BLaER1 treated with 17β-estradiol and CSF1 and Interleukin-3, amounts not matched to agents 10 nM and 100 nM (cell line): ENCODE data around the gene MARF1.
"Not testable (repeated sequence)": the region's sequence is repeated elsewhere in the genome, so short reads cannot be mapped to it uniquely, and the experiment has no call there.

Experiments
- H3K27ac ChIP-seq, 11 experiments: shearing (Covaris generic); formaldehyde crosslinking; 2 replicates each; pipeline ENCODE4 v1.8.1; 2022
- H3K27me3 ChIP-seq, 11 experiments: shearing (Covaris generic); formaldehyde crosslinking; 2 replicates each; pipeline ENCODE4 v1.8.1; 2022
- H3K36me3 ChIP-seq, 11 experiments: shearing (Covaris generic); formaldehyde crosslinking; 2 replicates each; pipeline ENCODE4 v1.8.1; 2022
- H3K4me1 ChIP-seq, 10 experiments: shearing (Covaris generic); formaldehyde crosslinking; 2 replicates each; pipeline ENCODE4 v1.8.1; 2022
- H3K4me2 ChIP-seq, 11 experiments: shearing (Covaris generic); formaldehyde crosslinking; 2 replicates each; pipeline ENCODE4 v1.8.1; 2022
- H3K4me3 ChIP-seq, 10 experiments: shearing (Covaris generic); formaldehyde crosslinking; 2 replicates each; pipeline ENCODE4 v1.8.1; 2022
- H3K9ac ChIP-seq, 11 experiments: shearing (Covaris generic); formaldehyde crosslinking; 2 replicates each; pipeline ENCODE4 v1.8.1; 2022
- H3K9me3 ChIP-seq, 11 experiments: shearing (Covaris generic); formaldehyde crosslinking; replicated peaks in 1 of 11; 2 replicates each; pipeline ENCODE4 v1.8.1; 2022
- H4K20me1 ChIP-seq, 11 experiments: shearing (Covaris generic); formaldehyde crosslinking; 2 replicates each; pipeline ENCODE4 v1.8.1; 2022
- Cebpa-rat ChIP-seq, 11 experiments: shearing (Covaris generic); IDR thresholded peaks; 2 replicates each; pipeline ENCODE4 v1.8.1; 2022

The MARF1 gene

GRCh38 chr16:15643048-15643945 lies at the start of gene MARF1:
TSS of gene MARF1 (minus strand) at chr16:15643154. CDS start at chr16:15639233, 3,921 bp downstream.
- Histone ChIP-seq H3K4me2 (peak within 1 kb of the TSS; percentile 87 to 99 (median 95)), H3K27ac (peak within 1 kb of the TSS; percentile 94 to 100 (median 98)), H3K4me1 (peaks cover 52 to 66% (median 57%) of the 10 kb centered on the region in 10 experiments), H4K20me1 (peaks cover 0 to 4% (median 0%) of the 10 kb centered on the region in 11 experiments; a peak in 1 of 22 replicates), H3K36me3 (peaks cover 7 to 16% (median 8%) of the 10 kb centered on the region in 11 experiments), H3K4me3 (peak within 1 kb of the TSS; percentile 67 to 78 (median 72)), H3K27me3 (no peaks in the 10 kb centered on the region), H3K9me3 (peaks cover 0 to 7% (median 6%) of the 10 kb centered on the region in 11 experiments; a peak in 10 of 22 replicates), H3K9ac (peak within 1 kb of the TSS; percentile 89 to 99 (median 96))
- TF ChIP-seq Cebpa-rat (IDR thresholded peaks at IDR 0.05) = no peak

DNA sequence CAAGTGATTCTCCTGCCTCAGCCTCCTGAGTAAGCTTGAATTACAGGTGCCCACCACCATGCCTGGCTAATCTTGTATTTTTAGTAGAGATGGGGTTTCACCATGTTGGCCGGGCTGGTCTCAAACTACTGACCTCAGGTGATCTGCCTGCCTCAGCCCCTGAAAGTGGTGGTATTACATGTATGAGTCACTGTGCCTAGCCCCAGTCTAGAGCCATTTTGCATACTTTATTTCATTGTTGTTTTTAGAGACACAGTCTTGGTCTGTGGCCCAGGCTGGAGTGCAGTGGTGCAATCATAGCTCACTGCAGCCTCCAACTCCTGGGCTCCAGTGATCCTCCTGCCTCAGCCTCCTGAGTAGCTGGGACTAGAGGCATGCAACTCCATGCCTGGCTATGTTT lies 49.6 kb upstream of the MARF1 start:
- not testable (repeated sequence) for H3K27me3 ChIP-seq, H3K4me3 ChIP-seq, H3K27ac ChIP-seq, H3K9ac ChIP-seq, H3K4me2 ChIP-seq, H3K4me1 ChIP-seq, H3K9me3 ChIP-seq
- H4K20me1 ChIP-seq = peaks cover 0 to 98% (median 74%) of the 10 kb centered on the region in 11 experiments; a peak in 18 of 22 replicates
- peaks cover 100% of the 10 kb centered on the region in 11 experiments for H3K36me3 ChIP-seq

DNA sequence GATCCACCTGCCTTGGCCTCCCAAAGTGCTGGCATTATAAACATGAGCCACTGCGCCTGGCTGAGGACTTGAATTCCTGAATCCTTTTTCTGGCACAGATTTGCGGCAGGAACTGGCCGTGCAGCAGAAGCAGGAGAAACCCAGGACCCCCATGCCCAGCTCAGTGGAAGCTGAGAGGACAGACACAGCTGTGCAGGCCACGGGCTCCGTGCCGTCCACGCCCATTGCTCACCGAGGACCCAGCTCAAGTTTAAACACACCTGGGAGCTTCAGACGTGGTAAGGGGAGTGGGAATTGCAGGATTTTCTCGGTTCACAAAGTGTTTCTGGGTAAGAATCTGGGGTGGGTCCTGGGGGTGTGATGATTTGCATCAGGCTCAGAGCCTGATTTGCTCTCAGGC lies 48.1 kb upstream of the MARF1 start:
- Histone ChIP-seq H3K4me2 (no peak overlapping the region), H3K36me3 (peaks cover 100% of the 10 kb centered on the region in 11 experiments), H3K27me3 (no peaks in the 10 kb centered on the region), H3K4me1 (no peaks in the 10 kb centered on the region), H4K20me1 (peaks cover 0 to 98% (median 75%) of the 10 kb centered on the region in 11 experiments; a peak in 19 of 22 replicates), H3K27ac (no peak overlapping the region), H3K4me3 (no peak overlapping the region), H3K9ac (no peak overlapping the region), H3K9me3 (no peaks in the 10 kb centered on the region)
- no peak for TF ChIP-seq Cebpa-rat (IDR thresholded peaks at IDR 0.05)

DNA sequence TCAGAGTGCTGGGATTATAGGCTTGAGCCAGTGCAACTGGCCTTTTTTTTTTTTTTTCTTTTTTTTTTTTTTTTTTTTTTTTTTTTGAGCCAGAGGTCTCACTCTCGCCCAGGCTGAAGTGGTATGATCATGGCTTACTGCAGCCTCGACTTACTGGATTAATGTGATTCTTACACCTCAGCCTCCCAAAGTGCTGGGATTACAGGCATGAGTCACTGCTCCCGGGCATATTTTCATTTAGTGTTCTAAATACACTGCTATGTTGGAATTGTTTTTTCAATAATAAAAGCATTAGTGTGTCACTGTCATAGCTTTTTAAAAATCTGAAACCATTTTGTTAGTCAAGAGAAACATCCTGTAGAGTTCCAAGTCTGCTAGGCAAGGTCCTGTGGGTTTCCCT lies 47.3 kb upstream of the MARF1 start:
- no peak overlapping the region for H3K27ac ChIP-seq
- H3K36me3 ChIP-seq = peaks cover 100% of the 10 kb centered on the region in 11 experiments
- no peak overlapping the region for H3K9ac ChIP-seq
- no peak overlapping the region for H3K4me3 ChIP-seq
- no peaks in the 10 kb centered on the region for H3K9me3 ChIP-seq
- no peak for TF ChIP-seq Cebpa-rat (IDR thresholded peaks at IDR 0.05)
- H3K4me2 ChIP-seq = no peak overlapping the region
- H3K4me1 ChIP-seq = no peaks in the 10 kb centered on the region
- H3K27me3 ChIP-seq = no peaks in the 10 kb centered on the region
- H4K20me1 ChIP-seq = peaks cover 0 to 98% (median 82%) of the 10 kb centered on the region in 11 experiments; a peak in 19 of 22 replicates

DNA sequence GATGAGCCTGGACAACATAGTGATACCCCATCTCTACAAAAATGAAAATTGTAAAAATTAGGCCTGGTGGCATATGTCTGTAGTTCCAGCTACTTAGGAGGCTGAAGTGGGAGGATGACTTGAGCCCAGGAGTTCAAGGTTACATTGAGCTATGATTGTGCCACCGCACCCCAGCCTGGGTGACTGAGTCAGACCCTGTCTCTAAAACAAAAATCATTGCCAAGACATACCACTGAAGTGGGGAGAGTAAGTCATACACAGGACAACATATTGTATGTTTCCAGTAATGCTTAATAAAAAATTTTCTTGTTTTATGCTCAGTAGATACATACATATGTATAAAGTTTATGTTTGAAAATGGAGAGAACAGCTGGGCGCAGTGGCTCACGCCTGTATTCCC lies 46.3 kb upstream of the MARF1 start:
- Histone ChIP-seq H3K4me2 (no peak overlapping the region), H3K9ac (no peak overlapping the region), H3K4me3 (no peak overlapping the region), H3K4me1 (no peaks in the 10 kb centered on the region), H3K36me3 (peaks cover 100% of the 10 kb centered on the region in 11 experiments), H3K27ac (no peak overlapping the region), H3K27me3 (no peaks in the 10 kb centered on the region), H4K20me1 (peaks cover 0 to 96% (median 82%) of the 10 kb centered on the region in 11 experiments; a peak in 19 of 22 replicates), H3K9me3 (no peaks in the 10 kb centered on the region)
- no peak for TF ChIP-seq Cebpa-rat (IDR thresholded peaks at IDR 0.05)

DNA sequence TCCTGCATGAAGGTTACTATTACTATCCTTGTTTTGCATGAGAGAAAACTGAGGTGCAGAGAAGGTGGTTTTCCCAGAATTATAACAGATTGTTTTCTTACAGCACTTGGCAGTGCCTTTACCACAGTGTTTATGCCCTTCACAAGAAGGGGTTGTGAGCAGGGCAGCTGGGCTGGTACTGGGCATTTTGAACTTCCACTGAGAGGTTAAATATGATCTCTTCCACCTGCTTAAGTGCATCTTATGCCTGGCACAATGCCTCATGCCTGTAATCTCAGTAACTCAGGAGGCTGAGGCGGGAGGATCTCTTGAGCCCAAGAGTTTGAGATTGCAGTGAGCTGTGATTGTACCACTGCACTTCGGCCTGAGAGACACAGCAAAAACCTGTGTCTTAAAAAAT lies 43.3 kb upstream of the MARF1 start:
- peaks cover 95 to 100% (median 100%) of the 10 kb centered on the region in 11 experiments for H3K36me3 ChIP-seq

GRCh38 chr16:15682105-15682570 lies 39.2 kb upstream of the MARF1 start:
- H3K27ac ChIP-seq = peak overlapping the region in 10 of 11 experiments; percentile 8 to 74 (median 44); a peak in 12 of 22 replicates
- peaks cover 7 to 52% (median 37%) of the 10 kb centered on the region in 10 experiments; a peak in 19 of 20 replicates for H3K4me1 ChIP-seq
- H3K9me3 ChIP-seq = no peaks in the 10 kb centered on the region
- H3K9ac ChIP-seq = peak overlapping the region in 1 of 11 experiments; percentile 19; a peak in 1 of 22 replicates
- peaks cover 0 to 40% (median 28%) of the 10 kb centered on the region in 11 experiments; a peak in 18 of 22 replicates for H4K20me1 ChIP-seq
- no peak overlapping the region for H3K4me3 ChIP-seq
- H3K27me3 ChIP-seq = no peaks in the 10 kb centered on the region
- H3K36me3 ChIP-seq = peaks cover 93 to 100% (median 100%) of the 10 kb centered on the region in 11 experiments
- peak overlapping the region in 3 of 11 experiments; percentile 25 to 68 (median 32); a peak in 4 of 22 replicates for H3K4me2 ChIP-seq
- TF ChIP-seq Cebpa-rat (IDR thresholded peaks at IDR 0.05) = no peak

More for the DNA sequence above, 43.3 kb upstream of the MARF1 start:
- Histone ChIP-seq H3K9me3 (no peaks in the 10 kb centered on the region), H3K27ac (no peak overlapping the region), H3K27me3 (no peaks in the 10 kb centered on the region), H3K9ac (no peak overlapping the region), H4K20me1 (peaks cover 0 to 79% (median 53%) of the 10 kb centered on the region in 11 experiments; a peak in 18 of 22 replicates), H3K4me3 (no peak overlapping the region), H3K4me1 (peaks cover 0 to 18% (median 6%) of the 10 kb centered on the region in 10 experiments; a peak in 17 of 20 replicates), H3K4me2 (no peak overlapping the region)
- no peak for TF ChIP-seq Cebpa-rat (IDR thresholded peaks at IDR 0.05)

DNA sequence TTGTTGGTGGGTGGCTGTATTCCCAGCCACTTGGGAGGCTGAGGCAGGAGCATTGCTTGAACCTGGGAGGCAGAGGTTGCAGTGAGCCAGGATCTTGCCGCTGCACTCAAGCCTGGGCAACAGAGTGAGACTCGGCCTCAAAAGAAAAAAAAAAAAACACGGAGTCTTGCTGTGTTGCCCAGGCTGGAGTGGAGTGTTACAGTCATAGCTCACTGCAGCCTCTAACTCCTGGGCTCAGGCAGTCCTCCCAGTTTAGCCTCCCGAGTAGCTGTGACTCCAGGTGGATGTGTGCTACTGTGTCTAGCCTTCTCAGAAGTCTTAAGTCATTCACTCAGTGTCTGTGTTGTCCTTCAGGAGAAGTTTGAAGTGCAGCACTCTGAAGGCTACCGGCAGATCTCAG lies 34.5 kb upstream of the MARF1 start:
- peak overlapping the region in 6 of 11 experiments; percentile 2 to 95 (median 86); a peak in 5 of 22 replicates for H3K4me2 ChIP-seq

More for the DNA sequence above, 34.5 kb upstream of the MARF1 start:
- Histone ChIP-seq H3K36me3 (peaks cover 72 to 92% (median 90%) of the 10 kb centered on the region in 11 experiments), H3K4me3 (no peak overlapping the region), H3K27me3 (no peaks in the 10 kb centered on the region), H3K9me3 (no peaks in the 10 kb centered on the region), H3K9ac (peak overlapping the region in 6 of 11 experiments; percentile 5 to 44 (median 18); a peak in 5 of 22 replicates), H3K4me1 (peaks cover 31 to 93% (median 77%) of the 10 kb centered on the region in 10 experiments), H3K27ac (peak overlapping the region in 10 of 11 experiments; percentile 52 to 99 (median 98); a peak in 19 of 22 replicates), H4K20me1 (peaks cover 0 to 7% (median 0%) of the 10 kb centered on the region in 11 experiments; a peak in 2 of 22 replicates)
- TF ChIP-seq Cebpa-rat (IDR thresholded peaks at IDR 0.05) = no peak
